Type B pancreatic cell (in vitro differentiated cells): ENCODE results near the gene DNAJC18. TPM values are rescaled to one million over a fixed set of nuclear protein-coding genes. Genes with fewer than 3 reads are reported as not detected.
A peak's percentile ranks its signal among the peaks of the same experiment; 100 is the strongest.

Source experiments
- DNase-seq: peaks from one replicate; pipeline ENCODE4 v3.0.0; 2021; ENCODE audit warnings: mixed read lengths; ENCODE audit not compliant: unreplicated experiment; ENCODE audit errors: extremely low spot score
- H3K27ac Mint-ChIP-seq: 2 replicates; pipeline ENCODE4 v1.8.0; 2021; ENCODE audit warnings: mild to moderate bottlenecking, mixed read lengths
- H3K27me3 Mint-ChIP-seq: 2 replicates; pipeline ENCODE4 v1.8.0; 2021; ENCODE audit warnings: mixed read lengths
- H3K36me3 Mint-ChIP-seq: 2 replicates; pipeline ENCODE4 v1.8.0; 2021; ENCODE audit warnings: mixed read lengths
- H3K4me1 Mint-ChIP-seq: one replicate; pipeline ENCODE4 v1.8.0; 2021; ENCODE audit warnings: mixed read lengths; ENCODE audit not compliant: unreplicated experiment
- H3K4me3 Mint-ChIP-seq: 2 replicates; pipeline ENCODE4 v1.8.0; 2021; ENCODE audit warnings: mild to moderate bottlenecking, mixed read lengths
- H3K9me3 Mint-ChIP-seq: 2 replicates; pipeline ENCODE4 v1.8.0; 2021; ENCODE audit warnings: mixed read lengths
- CTCF ChIP-seq: fragments of 200-600 bp; sonication (generic); conservative IDR thresholded peaks from 2 replicates; pipeline ENCODE4 v1.5.0; 2021; ENCODE audit warnings: antibody characterized with exemption, mild to moderate bottlenecking
- total RNA-seq: library from RNA; stranded (reverse); gene quantifications from 2 replicates; pipeline ENCODE4 v1.2.1, GENCODE V29; 2021; ENCODE audit warnings: low replicate concordance

Gene DNAJC18
- total RNA-seq, 1 donor from 2014 or later: 25.8 TPM

GRCh38 chr5:139402561-139403158 is 36.7 kb downstream of the DNAJC18 start:
- Mint-ChIP-seq H3K36me3 (peaks cover 3% of the 10 kb centered on the region), H3K27me3 (no peaks in the 10 kb centered on the region), H3K27ac (peak overlapping the region; percentile 99), H3K4me3 (peak overlapping the region; percentile 98), H3K9me3 (no peaks in the 10 kb centered on the region), H3K4me1 (peaks cover 25% of the 10 kb centered on the region)
- TF ChIP-seq CTCF: peak; percentile 61
- DNase-seq: no peak

- H3K36me3 Mint-ChIP-seq: peaks cover 4% of the 10 kb centered on the region
- no peak overlapping the region for H3K4me3 Mint-ChIP-seq
- DNase-seq: no peak
- no peak for TF ChIP-seq CTCF
- peaks cover 22% of the 10 kb centered on the region for H3K4me1 Mint-ChIP-seq
- H3K27me3 Mint-ChIP-seq: peaks cover 8% of the 10 kb centered on the region
- no peak overlapping the region for H3K27ac Mint-ChIP-seq
- no peaks in the 10 kb centered on the region for H3K9me3 Mint-ChIP-seq
These were observed 37.8 kb downstream of the DNAJC18 start for GRCh38 chr5:139401546-139401945.

GRCh38 chr5:139399501-139400121 is 39.7 kb downstream of the DNAJC18 start:
- H3K9me3 Mint-ChIP-seq: no peaks in the 10 kb centered on the region
- peaks cover 4% of the 10 kb centered on the region for H3K36me3 Mint-ChIP-seq
- H3K4me1 Mint-ChIP-seq: peaks cover 21% of the 10 kb centered on the region
- H3K4me3 Mint-ChIP-seq: no peak overlapping the region
- no peak for TF ChIP-seq CTCF
- H3K27ac Mint-ChIP-seq: no peak overlapping the region
- DNase-seq: no peak
- H3K27me3 Mint-ChIP-seq: peaks cover 24% of the 10 kb centered on the region

GRCh38 chr5:139397921-139398320 is 41.4 kb downstream of the DNAJC18 start:
- no peak for TF ChIP-seq CTCF
- DNase-seq: no peak
- peaks cover 4% of the 10 kb centered on the region for H3K36me3 Mint-ChIP-seq
- H3K4me1 Mint-ChIP-seq: peaks cover 5% of the 10 kb centered on the region
- H3K9me3 Mint-ChIP-seq: no peaks in the 10 kb centered on the region
- no peak overlapping the region for H3K4me3 Mint-ChIP-seq
- no peak overlapping the region for H3K27ac Mint-ChIP-seq
- H3K27me3 Mint-ChIP-seq: peaks cover 33% of the 10 kb centered on the region

DNA sequence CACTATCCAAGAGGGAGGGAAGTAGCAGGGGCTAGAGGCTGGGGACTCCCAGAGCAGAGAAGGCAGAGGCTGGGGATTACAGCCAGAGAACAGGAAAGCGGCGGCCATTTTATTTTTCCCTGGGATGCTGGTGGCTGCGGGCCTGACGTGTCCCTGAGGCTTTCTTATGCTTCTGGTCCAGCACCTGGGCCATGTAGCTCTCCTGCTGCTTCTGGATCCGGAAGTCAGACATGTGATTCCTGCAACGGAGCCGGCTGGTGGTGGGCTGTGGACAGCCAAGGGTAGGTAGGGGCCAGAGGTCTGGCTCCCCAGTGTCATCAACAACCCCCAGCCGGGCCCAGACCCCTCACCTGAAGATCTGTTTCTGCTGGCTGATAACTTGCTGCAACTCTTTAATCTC is 42.6 kb downstream of the DNAJC18 start:
- H3K36me3 Mint-ChIP-seq: peaks cover 4% of the 10 kb centered on the region
- no peak overlapping the region for H3K27ac Mint-ChIP-seq
- H3K4me1 Mint-ChIP-seq: peaks cover 2% of the 10 kb centered on the region
- peaks cover 40% of the 10 kb centered on the region for H3K27me3 Mint-ChIP-seq
- no peaks in the 10 kb centered on the region for H3K9me3 Mint-ChIP-seq
- no peak overlapping the region for H3K4me3 Mint-ChIP-seq
- no peak for DNase-seq
- no peak for TF ChIP-seq CTCF
